Measurements from ENCODE around the gene NRCAM.

DNA sequence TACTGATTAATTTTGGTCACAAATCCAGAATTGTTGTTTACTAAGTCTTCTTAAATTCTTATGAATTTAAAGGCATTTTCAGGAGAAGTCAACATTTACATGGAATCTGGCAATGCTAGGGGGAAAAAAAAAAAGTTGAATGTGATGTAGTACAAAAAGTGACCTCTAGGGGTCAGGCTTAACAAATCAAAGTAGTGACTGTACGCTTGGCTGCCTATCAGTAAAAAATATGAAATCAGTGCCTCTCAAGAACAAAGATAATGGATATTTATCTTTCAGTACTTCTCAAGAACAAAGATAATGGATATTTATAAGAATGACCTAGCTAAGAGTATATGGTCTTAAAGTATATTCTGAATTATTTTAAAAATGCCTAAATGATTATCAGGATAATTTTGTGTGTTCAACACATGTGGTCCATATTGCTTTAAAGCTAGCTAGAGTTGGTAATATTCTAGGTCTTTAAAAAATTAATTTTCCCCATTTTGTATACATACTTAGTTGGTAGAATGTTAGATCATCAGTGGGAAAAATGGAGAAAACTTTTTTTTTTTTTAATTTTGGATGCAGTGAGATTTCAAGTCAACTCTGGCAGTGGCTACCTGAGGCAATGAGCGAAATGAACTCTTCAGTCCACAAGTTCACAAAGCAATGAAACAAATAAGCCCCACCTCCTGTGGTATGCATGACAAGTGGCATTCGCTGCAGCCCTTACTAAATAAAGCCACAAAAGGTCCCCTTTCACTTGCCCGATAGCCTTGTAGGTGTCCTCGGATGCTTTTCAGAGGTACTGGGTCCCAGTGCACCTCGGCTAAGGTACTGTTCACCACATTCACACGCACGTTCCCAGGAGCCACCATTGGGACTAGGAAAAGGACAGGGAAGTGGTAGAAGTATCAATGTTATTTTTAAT is 274.9 kb downstream of the NRCAM start:
- TF ChIP-seq, protein P1, sequence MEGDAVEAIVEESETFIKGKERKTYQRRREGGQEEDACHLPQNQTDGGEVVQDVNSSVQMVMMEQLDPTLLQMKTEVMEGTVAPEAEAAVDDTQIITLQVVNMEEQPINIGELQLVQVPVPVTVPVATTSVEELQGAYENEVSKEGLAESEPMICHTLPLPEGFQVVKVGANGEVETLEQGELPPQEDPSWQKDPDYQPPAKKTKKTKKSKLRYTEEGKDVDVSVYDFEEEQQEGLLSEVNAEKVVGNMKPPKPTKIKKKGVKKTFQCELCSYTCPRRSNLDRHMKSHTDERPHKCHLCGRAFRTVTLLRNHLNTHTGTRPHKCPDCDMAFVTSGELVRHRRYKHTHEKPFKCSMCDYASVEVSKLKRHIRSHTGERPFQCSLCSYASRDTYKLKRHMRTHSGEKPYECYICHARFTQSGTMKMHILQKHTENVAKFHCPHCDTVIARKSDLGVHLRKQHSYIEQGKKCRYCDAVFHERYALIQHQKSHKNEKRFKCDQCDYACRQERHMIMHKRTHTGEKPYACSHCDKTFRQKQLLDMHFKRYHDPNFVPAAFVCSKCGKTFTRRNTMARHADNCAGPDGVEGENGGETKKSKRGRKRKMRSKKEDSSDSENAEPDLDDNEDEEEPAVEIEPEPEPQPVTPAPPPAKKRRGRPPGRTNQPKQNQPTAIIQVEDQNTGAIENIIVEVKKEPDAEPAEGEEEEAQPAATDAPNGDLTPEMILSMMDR (IDR thresholded peaks at IDR 0.05) = peak; percentile 52 to 80 (median 75)
- TF ChIP-seq POLR2A (IDR thresholded peaks at IDR 0.05) = no peak
